Choroid plexus epithelial cell (primary cell): ENCODE results near the gene TIA1.
"Not testable (repeated sequence)": the region's sequence is repeated elsewhere in the genome, so short reads cannot be mapped to it uniquely, and the experiment has no call there.

Experiments
- DNase-seq: peaks from one replicate; pipeline ENCODE4 v3.0.0-alpha.2; 2010; ENCODE audit warnings: low read depth
- H3K4me3 ChIP-seq: 2 replicates; pipeline ENCODE4 v1.5.1; 2011; ENCODE audit warnings: low read depth, mild to moderate bottlenecking, control low read depth, low read length, moderate library complexity
- TF ChIP-seq, protein P1 (sequence below): conservative IDR thresholded peaks from 2 replicates; pipeline ENCODE4 v1.5.1; 2011; ENCODE audit warnings: low read depth, mild to moderate bottlenecking, control low read depth, inconsistent platforms, low read length, moderate library complexity

TIA1 gene

DNA sequence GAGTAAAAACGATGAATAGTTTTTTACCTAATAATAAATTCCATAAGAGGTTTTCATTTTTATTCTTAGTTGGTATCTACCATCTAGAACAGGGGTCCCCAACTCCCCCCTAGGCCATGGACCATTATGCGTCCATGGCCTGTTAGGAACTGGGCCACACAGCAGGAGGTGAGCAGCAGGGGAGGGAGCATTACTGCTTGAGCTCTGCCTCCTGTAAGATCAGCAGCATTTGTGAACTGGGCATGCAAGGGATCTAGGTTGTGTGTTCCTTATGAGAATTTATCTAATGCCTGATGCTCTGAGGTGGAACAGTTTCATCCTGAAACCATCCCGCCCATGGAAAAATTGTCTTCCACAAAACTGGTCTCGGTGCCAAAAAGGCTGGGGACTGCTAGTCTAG, 5.9 kb downstream of the TIA1 start:
- no peak overlapping the region for H3K4me3 ChIP-seq
- TF ChIP-seq, protein P1, sequence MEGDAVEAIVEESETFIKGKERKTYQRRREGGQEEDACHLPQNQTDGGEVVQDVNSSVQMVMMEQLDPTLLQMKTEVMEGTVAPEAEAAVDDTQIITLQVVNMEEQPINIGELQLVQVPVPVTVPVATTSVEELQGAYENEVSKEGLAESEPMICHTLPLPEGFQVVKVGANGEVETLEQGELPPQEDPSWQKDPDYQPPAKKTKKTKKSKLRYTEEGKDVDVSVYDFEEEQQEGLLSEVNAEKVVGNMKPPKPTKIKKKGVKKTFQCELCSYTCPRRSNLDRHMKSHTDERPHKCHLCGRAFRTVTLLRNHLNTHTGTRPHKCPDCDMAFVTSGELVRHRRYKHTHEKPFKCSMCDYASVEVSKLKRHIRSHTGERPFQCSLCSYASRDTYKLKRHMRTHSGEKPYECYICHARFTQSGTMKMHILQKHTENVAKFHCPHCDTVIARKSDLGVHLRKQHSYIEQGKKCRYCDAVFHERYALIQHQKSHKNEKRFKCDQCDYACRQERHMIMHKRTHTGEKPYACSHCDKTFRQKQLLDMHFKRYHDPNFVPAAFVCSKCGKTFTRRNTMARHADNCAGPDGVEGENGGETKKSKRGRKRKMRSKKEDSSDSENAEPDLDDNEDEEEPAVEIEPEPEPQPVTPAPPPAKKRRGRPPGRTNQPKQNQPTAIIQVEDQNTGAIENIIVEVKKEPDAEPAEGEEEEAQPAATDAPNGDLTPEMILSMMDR = no peak
- DNase-seq = peak; percentile 31

DNA sequence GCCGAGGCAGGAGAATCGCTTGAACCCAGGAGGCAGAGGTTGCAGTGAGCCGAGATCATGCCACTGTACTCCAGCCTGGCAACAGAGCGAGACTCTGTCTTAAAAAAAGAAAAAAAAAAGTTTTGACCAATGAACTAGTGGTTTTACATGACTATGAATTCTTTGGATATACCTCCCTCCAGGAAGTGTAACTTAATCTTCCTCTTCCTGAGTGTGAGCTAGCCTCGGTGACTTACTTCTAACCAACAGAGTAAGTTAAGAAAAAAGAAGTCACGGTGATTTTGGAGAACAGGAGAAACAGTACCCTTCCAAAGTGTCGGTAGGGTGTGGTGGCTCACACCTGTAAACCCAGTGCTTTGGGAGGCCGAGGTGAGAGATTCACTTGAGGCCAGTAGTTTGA, 7.1 kb downstream of the TIA1 start:
- TF ChIP-seq, protein P1 = no peak

DNA sequence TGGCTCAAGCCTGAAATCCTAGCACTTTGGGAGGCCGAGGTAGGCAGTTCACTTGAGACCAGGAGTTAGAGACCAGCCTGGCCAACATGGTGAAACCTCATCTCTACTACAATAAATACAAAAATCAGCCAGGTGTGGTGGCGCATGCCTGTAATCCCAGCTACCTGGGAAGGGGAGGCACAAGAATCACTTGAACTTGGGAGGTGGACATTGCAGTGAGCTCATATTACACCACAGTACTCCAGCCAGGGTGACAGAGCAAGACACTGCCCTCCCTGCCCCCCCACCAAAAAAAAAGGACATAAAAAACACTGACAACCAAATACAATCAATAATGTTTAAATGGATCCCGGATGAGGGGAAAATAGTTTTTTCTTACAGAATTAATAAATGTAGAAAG, 7.8 kb downstream of the TIA1 start:
- TF ChIP-seq, protein P1 = no peak
- no peak overlapping the region for H3K4me3 ChIP-seq

More for the DNA sequence above, 7.1 kb downstream of the TIA1 start:
- H3K4me3 ChIP-seq = no peak overlapping the region
- DNase-seq = peak; percentile 75

DNA sequence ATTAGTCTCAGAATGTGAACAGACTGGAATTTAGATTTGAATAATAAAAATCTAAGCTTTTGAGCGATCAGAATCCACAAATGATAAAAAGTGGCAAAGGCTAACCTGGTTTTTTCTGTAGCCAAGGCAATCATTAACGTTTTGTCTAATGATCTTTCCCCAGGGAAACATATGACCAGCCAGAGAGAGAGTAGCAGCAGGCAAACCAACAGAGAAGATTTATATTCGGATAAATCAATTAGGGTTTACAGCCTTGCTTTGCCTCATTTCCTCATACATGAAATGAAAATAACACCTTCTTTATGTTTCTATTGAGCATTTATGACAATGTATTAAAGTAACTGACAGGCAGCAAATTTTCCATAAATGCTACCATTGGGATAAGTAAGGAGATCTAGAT, 14.5 kb downstream of the TIA1 start:
- TF ChIP-seq, protein P1 = no peak
- no peak for DNase-seq
- H3K4me3 ChIP-seq = no peak overlapping the region

More for the DNA sequence above, 7.8 kb downstream of the TIA1 start:
- DNase-seq = no peak

DNA sequence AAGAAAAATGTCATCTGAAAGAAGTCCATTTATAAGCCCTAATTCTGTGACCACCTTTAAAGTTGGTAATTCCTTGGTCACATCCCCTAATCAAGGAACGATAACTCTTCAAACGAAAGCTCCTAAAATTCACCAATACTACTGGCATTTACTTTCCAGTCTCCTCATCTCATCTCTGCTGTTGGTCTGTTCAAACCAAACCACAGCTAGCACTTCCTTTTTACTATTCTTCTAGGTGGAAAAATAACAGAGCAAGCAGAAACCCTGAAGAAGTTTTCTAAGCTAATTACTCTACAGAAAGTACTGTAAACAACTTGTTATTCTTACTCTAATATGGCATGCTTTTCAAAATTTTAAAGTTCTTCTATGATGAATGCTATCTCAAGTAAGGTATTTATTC, 21.6 kb downstream of the TIA1 start:
- TF ChIP-seq, protein P1 = no peak
- H3K4me3 ChIP-seq = no peak overlapping the region
- DNase-seq = no peak

DNA sequence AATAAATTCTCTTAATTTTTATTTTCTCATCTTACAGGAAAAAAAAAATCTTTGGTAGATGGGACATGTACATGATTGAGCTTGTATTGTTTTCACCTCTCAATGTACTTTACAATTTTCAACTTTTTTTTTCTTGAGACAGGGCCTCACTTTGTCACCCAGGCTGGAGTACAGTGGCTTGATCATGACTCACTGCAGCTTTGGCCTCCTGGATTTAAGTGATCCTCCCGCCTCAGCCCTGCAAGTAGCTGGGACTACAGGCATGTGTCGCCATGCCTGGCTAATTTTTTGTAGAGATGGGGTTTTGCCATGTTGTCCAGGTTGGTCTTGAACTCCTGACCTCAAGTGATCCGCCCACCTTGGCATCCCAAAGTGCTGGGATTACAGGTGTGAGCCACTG, 25.1 kb downstream of the TIA1 start:
- not testable (repeated sequence) for DNase-seq, H3K4me3 ChIP-seq

DNA sequence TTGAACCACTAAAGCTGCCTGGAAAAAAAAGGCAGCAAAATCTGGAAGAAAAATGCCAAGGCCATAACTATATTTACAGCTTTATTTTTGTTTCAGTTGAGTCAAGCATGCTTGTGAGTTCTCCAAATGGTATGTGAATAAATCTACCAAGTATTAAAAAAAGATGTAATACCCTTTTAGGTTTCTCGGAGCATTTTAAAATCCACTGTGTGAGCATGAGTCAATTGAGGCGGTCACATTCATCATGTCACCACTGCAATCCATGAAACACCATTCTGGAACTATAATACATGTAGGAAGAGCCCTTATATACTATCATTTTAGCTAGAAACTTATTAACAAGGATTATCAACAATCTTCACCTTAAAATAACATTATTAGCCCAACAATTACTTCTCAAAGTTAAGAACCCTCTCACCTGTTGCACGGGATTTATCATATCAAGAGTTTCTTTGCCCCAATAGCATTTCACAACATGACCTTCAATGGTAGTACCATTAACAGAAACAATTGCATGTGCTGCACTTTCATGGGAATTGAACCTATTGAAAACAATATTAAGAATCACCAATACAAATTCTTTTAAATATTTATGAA, 33.4 kb downstream of the TIA1 start:
- no peak overlapping the region for H3K4me3 ChIP-seq
- DNase-seq = no peak
- TF ChIP-seq, protein P1 = no peak
